Fibroblast of lung (primary cell): Measurements from ENCODE around the gene NUDC.

Experiments used
- CTCF ChIP-seq, 2 donors: IDR thresholded peaks in 1 of 2; conservative IDR thresholded peaks in 1 of 2; 1 replicate in 1 of 2; 2 replicates in 1 of 2; pipeline ENCODE4 v1.5.1; 2011 to 2012; ENCODE audit warnings: low read length in 2 of 2, control low read depth in 1 of 2, inconsistent platforms in 1 of 2, low read depth in 1 of 2, mild to moderate bottlenecking in 1 of 2
- EZH2 ChIP-seq: IDR thresholded peaks from 2 replicates; pipeline ENCODE4 v1.5.1; 2012; ENCODE audit warnings: low read length, control low read depth, mild to moderate bottlenecking; ENCODE audit errors: missing control alignments

DNA sequence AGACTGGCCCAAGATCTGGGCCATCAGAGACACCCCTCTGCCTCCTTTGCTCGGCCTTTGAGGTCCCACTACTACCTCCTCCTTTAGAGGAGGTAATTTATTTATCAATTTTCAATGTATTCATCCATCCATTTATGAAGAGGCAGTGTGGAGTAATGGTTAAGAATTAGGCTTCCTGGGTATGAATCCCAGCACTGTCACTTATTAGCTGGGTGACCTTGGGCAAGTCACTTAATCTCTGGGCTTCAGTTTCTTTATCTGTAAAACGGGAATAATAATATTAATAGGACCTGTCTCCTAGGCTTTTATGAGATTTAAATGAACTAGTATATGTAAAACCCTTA lies 9.4 kb upstream of the NUDC start:
- TF ChIP-seq CTCF (conservative IDR thresholded peaks at IDR 0.05 in 1 of 2, IDR thresholded peaks at IDR 0.05 in 1 of 2; ENCODE audit: low read depth in 1 of 2, low read length in 2 of 2) = no peak
- TF ChIP-seq EZH2 = no peak
